Activated naive CD8-positive, alpha-beta T cell treated with anti-CD3 and anti-CD28 coated beads, Interleukin-2, amount 10 ng/mL, durations not matched to agents 7 days and 5 days (primary cell): ENCODE results near the gene CEP104. TPM values are rescaled to one million over a fixed set of nuclear protein-coding genes. Genes with fewer than 3 reads are reported as not detected.

ENCODE experiments used
- ATAC-seq: fragments of 150-1000 bp; cut with Tn5 transposase; one replicate; pipeline ENCODE4 v1.10.0; 2021; ENCODE audit warnings: low read depth, moderate library complexity
- POLR2A ChIA-PET: fragments of 350-600 bp; sonication (Branson Sonifier 250); formaldehyde crosslinking; loops from one replicate; lab custom pipeline; 2021; ENCODE audit warnings: antibody characterized with exemption; lab: Charles Lee
- DNase-seq: peaks from one replicate; pipeline ENCODE4 v3.0.0; 2021
- H3K27ac Mint-ChIP-seq: one replicate; pipeline ENCODE4 v1.8.0; 2022; ENCODE audit warnings: mild to moderate bottlenecking, mixed read lengths
- H3K27me3 Mint-ChIP-seq: one replicate; pipeline ENCODE4 v1.8.0; 2022; ENCODE audit warnings: mild to moderate bottlenecking, moderate library complexity, mixed read lengths
- H3K36me3 Mint-ChIP-seq: one replicate; pipeline ENCODE4 v1.8.0; 2021; ENCODE audit warnings: mild to moderate bottlenecking, mixed read lengths
- H3K4me1 Mint-ChIP-seq: one replicate; pipeline ENCODE4 v1.8.0; 2021; ENCODE audit warnings: mixed read lengths
- H3K4me3 Mint-ChIP-seq: one replicate; pipeline ENCODE4 v1.8.0; 2022; ENCODE audit warnings: mild to moderate bottlenecking, moderate library complexity, mixed read lengths
- H3K9me3 Mint-ChIP-seq: one replicate; pipeline ENCODE4 v1.8.0; 2021; ENCODE audit warnings: mixed read lengths
- total RNA-seq, 2 experiments: library from RNA; stranded (reverse); gene quantifications; one replicate each; pipeline ENCODE4 v1.2.3, GENCODE V29; 2021

CEP104 gene
- total RNA-seq, 2 experiments from 2014 or later, result 44.6 to 46.9 TPM

DNA sequence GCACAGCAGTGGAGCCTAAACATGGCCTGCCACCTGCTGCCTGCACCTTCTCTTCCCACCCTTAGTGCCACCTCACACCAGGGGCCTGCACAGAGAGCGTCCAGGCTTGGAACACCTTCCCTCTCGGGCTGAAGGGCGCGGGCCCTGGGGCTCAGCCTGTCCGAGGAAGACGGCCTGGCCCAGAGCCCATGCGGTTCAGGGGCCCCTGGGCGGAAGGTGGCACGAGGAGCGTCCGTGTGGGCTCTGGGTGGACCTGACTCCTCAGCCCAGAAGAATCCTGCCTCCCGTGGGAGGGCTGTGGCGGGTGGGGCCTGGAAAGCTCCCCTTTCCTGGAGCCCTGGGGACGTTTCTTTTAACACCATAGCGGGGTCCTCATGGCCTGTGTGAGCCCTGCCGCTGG is 19.7 kb upstream of the CEP104 start:
- H3K36me3 Mint-ChIP-seq, result peaks cover 36% of the 10 kb centered on the region
- POLR2A ChIA-PET, result interaction anchor here (0.7 kb wide), 1 partner anchor 1512 kb away, joined by 4 read pairs; no protein-coding TSS in a partner anchor
- no peak for ATAC-seq
- no peak overlapping the region for H3K4me3 Mint-ChIP-seq
- no peak for DNase-seq
- no peaks in the 10 kb centered on the region for H3K27me3 Mint-ChIP-seq
- H3K9me3 Mint-ChIP-seq, result no peaks in the 10 kb centered on the region
- peaks cover 5% of the 10 kb centered on the region for H3K4me1 Mint-ChIP-seq
- no peak overlapping the region for H3K27ac Mint-ChIP-seq

DNA sequence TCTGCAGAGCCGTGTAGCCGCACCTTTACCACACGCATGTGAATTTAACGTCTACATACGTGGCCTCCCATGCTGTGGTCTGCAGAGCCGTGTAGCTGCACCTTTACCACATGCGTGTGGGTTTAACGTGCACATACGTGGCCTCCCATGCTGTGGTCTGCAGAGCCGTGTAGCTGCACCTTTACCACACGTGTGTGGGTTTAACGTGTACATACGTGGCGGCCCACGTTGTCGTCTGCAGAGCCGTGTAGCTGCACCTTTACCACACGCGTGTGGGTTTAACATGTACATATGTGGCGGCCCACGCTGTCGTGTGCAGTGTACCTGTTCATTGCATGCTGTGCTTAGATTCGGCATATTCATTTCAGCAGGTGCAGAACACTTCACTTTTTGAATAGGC is 17.7 kb upstream of the CEP104 start:
- POLR2A ChIA-PET, result no interaction called here
- no peak for ATAC-seq
- Mint-ChIP-seq H3K9me3 (no peaks in the 10 kb centered on the region), H3K4me3 (no peak overlapping the region), H3K27ac (no peak overlapping the region), H3K4me1 (no peaks in the 10 kb centered on the region), H3K27me3 (no peaks in the 10 kb centered on the region), H3K36me3 (peaks cover 28% of the 10 kb centered on the region)
- DNase-seq, result no peak

DNA sequence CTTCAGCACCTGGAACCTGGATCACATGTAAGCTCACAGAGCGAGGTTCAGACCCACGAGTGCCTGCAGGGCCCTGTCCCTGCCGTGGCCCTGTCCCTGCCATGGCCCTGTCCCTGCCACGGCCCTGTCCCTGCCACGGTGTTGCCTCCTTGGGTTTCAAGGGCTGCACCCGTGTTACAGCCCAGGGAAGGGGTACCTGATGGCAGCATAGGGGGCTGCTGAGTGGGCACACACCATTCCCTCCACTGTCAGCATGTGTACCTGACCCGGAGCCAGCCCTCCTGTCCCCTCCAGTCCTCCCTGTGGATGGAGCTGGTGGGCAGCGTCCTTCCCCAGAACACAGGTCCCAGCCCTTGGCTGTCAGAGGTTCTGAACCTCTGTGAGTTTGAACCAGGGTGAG is 15.5 kb upstream of the CEP104 start:
- no peak overlapping the region for H3K4me3 Mint-ChIP-seq
- no peaks in the 10 kb centered on the region for H3K4me1 Mint-ChIP-seq
- peaks cover 1% of the 10 kb centered on the region for H3K9me3 Mint-ChIP-seq
- ATAC-seq, result no peak
- no peak overlapping the region for H3K27ac Mint-ChIP-seq
- no peak for DNase-seq
- POLR2A ChIA-PET, result no interaction called here
- peaks cover 24% of the 10 kb centered on the region for H3K36me3 Mint-ChIP-seq
- no peaks in the 10 kb centered on the region for H3K27me3 Mint-ChIP-seq

DNA sequence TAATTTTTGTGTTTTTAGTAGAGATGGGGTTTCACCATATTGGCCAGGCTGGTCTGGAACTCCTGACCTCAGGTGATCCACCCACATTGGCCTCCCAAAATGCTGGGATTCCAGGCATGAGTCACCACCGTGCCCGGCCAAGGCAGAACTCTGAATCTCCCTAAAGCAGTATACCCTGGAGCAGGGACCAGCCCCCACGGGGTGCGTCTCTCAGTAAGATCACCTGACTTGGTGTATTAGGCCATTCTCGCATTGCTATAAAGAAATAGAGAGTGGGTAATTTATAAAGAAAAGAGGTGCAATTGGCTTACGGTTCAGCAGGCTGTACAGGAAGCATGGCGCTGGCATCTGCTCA is 14.4 kb upstream of the CEP104 start:
- ATAC-seq (no peak), DNase-seq (no peak)
- H3K4me3 Mint-ChIP-seq, result no peak overlapping the region
- H3K4me1 Mint-ChIP-seq, result no peaks in the 10 kb centered on the region
- H3K27ac Mint-ChIP-seq, result no peak overlapping the region
- no peaks in the 10 kb centered on the region for H3K27me3 Mint-ChIP-seq
- H3K9me3 Mint-ChIP-seq, result peaks cover 1% of the 10 kb centered on the region
- peaks cover 25% of the 10 kb centered on the region for H3K36me3 Mint-ChIP-seq
- POLR2A ChIA-PET, result no interaction called here

DNA sequence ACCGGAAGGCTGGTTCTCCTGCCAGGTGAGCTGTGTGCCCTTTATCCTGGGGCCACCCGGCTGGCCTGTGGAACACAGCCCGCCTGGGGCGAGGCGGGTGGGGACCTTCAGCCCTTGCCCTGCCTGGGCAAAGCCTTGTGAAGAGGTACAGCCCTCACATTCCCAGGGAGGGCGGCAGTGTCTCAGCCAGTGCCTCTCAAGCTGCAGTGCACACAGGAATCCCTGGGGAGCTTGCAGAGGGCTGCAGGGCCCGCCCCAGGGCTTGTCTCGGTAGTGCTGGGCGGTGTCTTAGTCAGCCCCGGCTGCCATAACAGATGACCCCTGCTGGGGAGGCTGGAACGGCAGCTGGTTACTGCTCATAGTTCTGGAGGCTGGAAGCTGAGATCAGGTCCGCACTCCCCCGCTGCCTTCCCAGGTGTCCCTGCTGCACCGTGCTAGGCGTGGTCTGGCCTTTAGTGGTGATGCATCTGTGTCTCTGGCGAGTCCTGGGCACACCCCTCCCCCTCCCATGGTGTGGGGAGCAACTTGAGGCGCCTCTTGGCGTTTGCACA is 12.8 kb upstream of the CEP104 start:
- no peaks in the 10 kb centered on the region for H3K4me1 Mint-ChIP-seq
- H3K27ac Mint-ChIP-seq, result no peak overlapping the region
- ATAC-seq (no peak), DNase-seq (no peak)
- no peak overlapping the region for H3K4me3 Mint-ChIP-seq
- peaks cover 19% of the 10 kb centered on the region for H3K36me3 Mint-ChIP-seq
- POLR2A ChIA-PET, result no interaction called here
- peaks cover 1% of the 10 kb centered on the region for H3K9me3 Mint-ChIP-seq
- H3K27me3 Mint-ChIP-seq, result no peaks in the 10 kb centered on the region

DNA sequence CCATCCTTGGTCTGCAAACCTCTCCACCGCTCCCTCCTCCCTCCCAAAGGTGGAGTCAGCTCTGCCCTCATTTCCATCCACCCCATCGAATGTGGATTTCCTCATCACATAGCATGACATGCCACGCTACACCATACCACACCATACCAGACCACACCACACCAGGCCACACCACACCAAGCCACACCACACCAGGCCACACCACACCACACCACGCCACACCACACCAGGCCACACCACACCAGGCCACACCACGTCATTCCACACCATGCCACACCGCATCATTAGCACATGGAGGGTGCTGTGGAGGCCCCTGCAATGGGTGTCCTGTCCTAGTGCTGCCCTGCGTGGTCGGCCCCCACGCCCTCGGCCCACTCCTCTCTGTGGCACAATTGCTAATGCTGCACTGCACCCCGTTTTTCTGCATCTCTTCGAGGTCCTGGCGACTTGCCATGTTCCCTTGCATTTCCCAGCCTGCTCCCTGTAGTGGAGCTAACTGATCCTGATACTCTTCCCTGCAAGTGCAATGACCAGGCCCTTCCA is 11.5 kb upstream of the CEP104 start:
- ATAC-seq (no peak), DNase-seq (no peak)
- POLR2A ChIA-PET, result no interaction called here
- peaks cover 15% of the 10 kb centered on the region for H3K36me3 Mint-ChIP-seq
- H3K4me1 Mint-ChIP-seq, result no peaks in the 10 kb centered on the region
- peaks cover 1% of the 10 kb centered on the region for H3K9me3 Mint-ChIP-seq
- H3K4me3 Mint-ChIP-seq, result no peak overlapping the region
- H3K27me3 Mint-ChIP-seq, result no peaks in the 10 kb centered on the region
- no peak overlapping the region for H3K27ac Mint-ChIP-seq

DNA sequence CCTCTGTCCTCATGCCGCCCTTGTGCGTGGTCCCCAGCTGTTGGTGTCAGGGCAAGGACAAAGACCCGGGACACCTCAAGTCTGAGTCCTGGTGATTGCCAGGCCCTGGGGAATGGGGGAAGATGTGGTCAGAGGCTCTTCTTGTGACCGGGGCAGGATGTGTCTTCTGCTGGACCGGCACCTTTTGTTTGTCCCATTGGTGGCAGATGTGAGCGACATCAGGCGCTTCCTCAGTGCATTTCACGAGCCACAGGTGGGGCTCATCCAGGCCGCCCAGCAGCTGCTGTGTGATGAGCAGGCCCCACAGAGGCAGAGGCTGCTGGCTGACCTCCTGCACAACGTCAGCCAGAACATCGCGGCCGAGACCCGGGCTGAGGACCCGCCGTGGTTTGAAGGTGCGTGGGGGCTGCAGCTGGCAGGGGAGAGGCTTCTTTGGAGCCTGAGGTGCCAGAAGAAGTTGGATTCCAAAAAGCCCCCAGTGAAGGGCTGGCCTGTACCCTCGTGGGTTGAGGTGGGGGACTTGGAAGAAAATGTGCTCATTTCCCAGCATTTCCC is 8.7 kb upstream of the CEP104 start:
- POLR2A ChIA-PET, result no interaction called here
- no peaks in the 10 kb centered on the region for H3K4me1 Mint-ChIP-seq
- no peak for ATAC-seq
- H3K36me3 Mint-ChIP-seq, result peaks cover 12% of the 10 kb centered on the region
- H3K4me3 Mint-ChIP-seq, result no peak overlapping the region
- H3K27ac Mint-ChIP-seq, result no peak overlapping the region
- no peaks in the 10 kb centered on the region for H3K27me3 Mint-ChIP-seq
- H3K9me3 Mint-ChIP-seq, result peaks cover 1% of the 10 kb centered on the region
- DNase-seq, result no peak

DNA sequence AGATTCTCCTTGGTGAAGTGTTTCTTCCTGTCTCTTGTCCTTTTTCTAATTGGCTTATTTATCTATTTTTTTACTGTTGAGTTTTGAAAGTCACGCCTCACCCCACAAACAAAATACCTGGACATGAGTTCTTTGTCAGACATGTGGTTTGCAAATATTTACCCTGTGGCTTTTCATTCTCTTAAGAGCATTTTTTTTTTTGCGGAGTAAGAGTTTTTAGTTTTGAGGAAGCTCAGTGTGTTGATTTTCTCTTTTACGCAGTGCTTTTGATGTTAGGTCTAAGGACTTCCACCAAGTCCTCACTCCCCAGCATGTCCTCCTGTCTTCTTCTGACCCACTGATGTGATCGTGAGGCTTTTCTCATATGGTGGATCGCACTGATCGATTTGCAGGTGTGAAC is 7.9 kb upstream of the CEP104 start:
- no peak overlapping the region for H3K27ac Mint-ChIP-seq
- no peak overlapping the region for H3K4me3 Mint-ChIP-seq
- ATAC-seq (no peak), DNase-seq (no peak)
- H3K36me3 Mint-ChIP-seq, result peaks cover 12% of the 10 kb centered on the region
- POLR2A ChIA-PET, result no interaction called here
- H3K9me3 Mint-ChIP-seq, result peaks cover 1% of the 10 kb centered on the region
- no peaks in the 10 kb centered on the region for H3K27me3 Mint-ChIP-seq
- H3K4me1 Mint-ChIP-seq, result no peaks in the 10 kb centered on the region

DNA sequence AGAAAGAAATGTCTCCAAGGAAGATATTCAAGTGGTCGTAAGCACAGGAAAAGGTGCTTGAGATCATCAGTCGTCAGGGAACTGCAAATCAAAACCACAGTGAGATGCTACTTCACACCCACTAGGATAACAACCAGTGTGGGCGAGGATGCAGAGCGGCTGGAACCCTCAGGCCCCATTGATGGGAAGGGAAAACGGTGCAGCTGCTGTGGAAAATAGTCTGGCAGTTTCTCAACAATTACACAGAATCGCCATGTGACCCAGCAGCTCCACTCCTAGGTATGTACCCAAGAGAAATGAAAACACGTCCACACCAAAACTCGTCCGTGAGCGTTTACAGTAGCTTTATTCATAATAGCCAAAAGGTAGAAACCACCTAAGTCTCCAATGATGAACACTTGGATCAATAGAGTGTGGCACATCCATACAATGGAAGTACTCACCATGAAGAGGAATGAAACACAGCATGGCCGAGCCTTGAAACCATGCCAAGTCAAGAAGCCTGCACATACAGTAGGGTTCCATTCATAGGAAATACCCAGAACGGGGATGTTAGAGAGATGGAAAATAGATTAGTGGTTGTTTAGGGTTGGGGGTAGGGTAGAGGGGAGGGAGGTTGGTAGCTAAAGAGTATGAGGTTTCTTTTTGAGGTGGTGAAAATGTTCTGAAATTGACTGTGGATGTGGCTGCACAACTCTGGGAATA is 6.4 kb upstream of the CEP104 start:
- Mint-ChIP-seq H3K9me3 (no peaks in the 10 kb centered on the region), H3K27me3 (no peaks in the 10 kb centered on the region), H3K27ac (no peak overlapping the region), H3K36me3 (peaks cover 6% of the 10 kb centered on the region), H3K4me3 (no peak overlapping the region), H3K4me1 (peaks cover 7% of the 10 kb centered on the region)
- ATAC-seq (no peak), DNase-seq (no peak)
- POLR2A ChIA-PET, result no interaction called here

DNA sequence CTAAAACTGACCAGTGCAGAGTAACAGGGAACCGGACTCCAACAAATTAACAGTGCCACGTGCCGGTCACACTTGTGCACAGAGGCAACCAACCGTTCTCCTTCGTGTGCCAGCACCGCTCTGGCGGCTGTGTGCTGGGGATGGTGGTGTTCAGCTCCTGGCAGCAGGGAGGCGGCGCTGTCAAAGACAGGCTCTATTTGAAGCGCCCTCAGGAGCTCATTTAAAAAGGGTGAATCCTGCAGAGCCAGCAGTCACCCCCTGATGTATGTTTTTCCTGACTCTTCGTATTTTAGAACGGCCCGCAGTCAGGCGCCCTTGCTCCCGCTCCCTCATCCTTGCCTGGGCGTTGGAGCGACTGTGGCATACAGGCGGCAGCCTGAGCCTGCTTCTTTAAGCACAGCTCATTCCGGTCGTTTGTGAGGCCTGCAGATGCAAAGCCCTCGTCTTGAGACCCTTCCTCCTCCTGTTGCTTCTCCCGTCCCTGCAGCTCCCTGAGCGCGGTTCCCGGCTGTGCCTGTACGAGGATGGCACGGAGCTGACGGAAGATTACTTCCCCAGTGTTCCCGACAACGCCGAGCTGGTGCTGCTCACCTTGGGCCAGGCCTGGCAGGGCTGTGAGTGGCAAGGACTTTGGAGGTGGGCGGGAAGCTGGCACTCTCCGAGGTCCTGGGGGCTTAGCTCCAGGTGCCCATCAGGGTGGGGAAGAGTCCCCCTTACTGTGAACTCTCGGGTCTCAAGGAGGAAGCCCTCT is 1.4 kb upstream of the CEP104 start:
- Mint-ChIP-seq H3K27me3 (no peaks in the 10 kb centered on the region), H3K4me3 (peak overlapping the region; percentile 98), H3K27ac (peak overlapping the region; percentile 65), H3K9me3 (no peaks in the 10 kb centered on the region), H3K36me3 (no peaks in the 10 kb centered on the region), H3K4me1 (peaks cover 26% of the 10 kb centered on the region)
- ATAC-seq, result no peak
- POLR2A ChIA-PET, result interaction anchor here (1.3 to 5.5 kb wide), 3 partner anchors 43 to 62 kb away, joined by 4 to 64 read pairs (median 7); partner anchors contain the start of genes C1orf174 and LRRC47
- DNase-seq, result no peak

DNA sequence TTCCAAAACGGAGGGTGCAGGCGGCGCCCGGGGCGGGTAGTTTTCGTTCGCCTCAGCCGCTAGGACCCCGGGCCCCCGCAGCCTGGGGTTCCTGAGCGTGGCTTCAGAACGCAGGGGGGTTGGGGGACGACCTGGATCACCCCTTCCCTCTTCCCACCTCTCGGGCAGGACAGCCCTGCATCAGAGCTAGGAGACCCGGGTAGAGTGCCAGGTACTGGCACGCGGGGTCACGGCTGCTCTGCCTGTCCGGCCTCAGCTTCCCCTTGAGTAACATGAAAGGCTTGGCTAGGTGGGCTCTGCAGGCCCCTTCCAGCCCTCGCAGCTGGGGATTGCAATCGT is 749 bp upstream of the CEP104 start:
- Mint-ChIP-seq H3K36me3 (no peaks in the 10 kb centered on the region), H3K4me1 (peaks cover 26% of the 10 kb centered on the region), H3K27ac (peak overlapping the region; percentile 98), H3K9me3 (no peaks in the 10 kb centered on the region), H3K27me3 (no peaks in the 10 kb centered on the region), H3K4me3 (peak overlapping the region; percentile 98)
- POLR2A ChIA-PET, result interaction anchor here (1.0 to 5.5 kb wide), 4 partner anchors 44 to 62 kb away, joined by 3 to 64 read pairs (median 6); partner anchors contain the start of genes C1orf174 and LRRC47
- ATAC-seq, result no peak
- no peak for DNase-seq

DNA sequence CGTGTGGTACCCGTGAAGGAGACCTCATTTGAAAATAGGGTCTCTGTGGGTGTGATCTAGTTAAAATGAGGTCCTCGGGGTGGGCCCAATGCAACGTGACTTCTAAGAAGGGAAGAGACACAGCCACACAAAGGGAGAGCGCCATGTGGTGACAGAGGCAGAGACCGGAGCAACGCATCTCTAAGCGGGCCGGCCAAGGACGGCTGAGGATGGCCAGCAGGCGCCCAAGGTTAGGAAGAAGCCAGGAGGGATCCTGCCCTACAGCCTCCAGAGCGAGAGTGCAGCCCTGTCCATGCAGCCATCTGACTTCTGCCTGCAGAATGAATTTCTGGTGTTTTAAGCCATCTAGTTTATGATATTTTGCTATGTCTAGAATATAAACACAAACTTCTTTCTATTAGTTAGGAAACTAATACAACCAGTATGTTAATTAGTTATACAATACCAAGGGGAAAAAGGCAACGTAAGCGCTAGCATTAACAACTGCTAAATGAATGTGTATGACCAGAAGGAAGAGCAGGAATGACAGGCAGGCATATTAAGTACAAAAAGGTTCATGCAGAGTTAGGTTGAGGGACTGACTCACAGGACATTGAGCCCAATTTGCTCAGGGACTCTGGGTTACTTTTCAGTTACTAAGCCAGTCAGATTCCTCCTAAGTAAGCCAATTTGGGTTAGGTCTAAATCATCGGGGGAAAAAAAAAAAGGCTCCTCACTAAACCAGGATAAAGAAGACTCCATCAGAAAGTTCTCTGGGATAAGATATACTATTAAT is 4.1 kb downstream of the CEP104 start:
- Mint-ChIP-seq H3K27me3 (no peaks in the 10 kb centered on the region), H3K36me3 (peaks cover 2% of the 10 kb centered on the region), H3K9me3 (no peaks in the 10 kb centered on the region), H3K27ac (no peak overlapping the region), H3K4me3 (no peak overlapping the region), H3K4me1 (peaks cover 16% of the 10 kb centered on the region)
- ATAC-seq, result no peak
- DNase-seq, result no peak
- POLR2A ChIA-PET, result no interaction called here

DNA sequence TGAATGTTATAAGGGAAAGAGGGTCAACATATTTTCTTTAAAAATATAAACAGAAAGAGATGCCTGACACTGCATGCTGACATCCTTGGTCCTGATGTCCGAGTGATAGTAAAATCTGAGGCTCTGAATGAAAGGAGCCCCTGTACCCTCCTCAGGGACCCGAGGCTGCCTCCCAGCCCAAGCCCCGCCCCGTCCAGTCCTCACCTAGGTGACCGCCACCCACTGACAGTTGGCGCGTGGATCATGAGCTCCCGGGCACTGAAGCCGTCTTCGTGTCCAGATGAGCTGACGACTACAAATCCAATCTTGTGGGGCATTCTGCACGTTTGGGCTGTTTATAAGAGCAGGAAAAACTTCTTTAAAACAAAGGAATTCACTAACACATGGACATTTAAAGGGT is 4.9 kb downstream of the CEP104 start:
- POLR2A ChIA-PET, result no interaction called here
- Mint-ChIP-seq H3K36me3 (peaks cover 2% of the 10 kb centered on the region), H3K4me3 (no peak overlapping the region), H3K27me3 (no peaks in the 10 kb centered on the region), H3K9me3 (no peaks in the 10 kb centered on the region), H3K27ac (no peak overlapping the region), H3K4me1 (peaks cover 14% of the 10 kb centered on the region)
- no peak for ATAC-seq
- DNase-seq, result no peak
